Gastrocnemius medialis (tissue), 4 donors: ENCODE measurements around the gene LHX2.

Experiments used
- POLR2A ChIP-seq, 2 donors: fragments of 450-650 bp; IDR thresholded peaks; one replicate each; pipeline ENCODE4 v1.6.1; 2017; ENCODE audit warnings: antibody characterized with exemption in 2 of 2, mild to moderate bottlenecking in 2 of 2, moderate library complexity in 2 of 2
- TF ChIP-seq, protein P1 (sequence below), 5 experiments: fragments of 450-650 bp in 3 of 5; fragments of 200-600 bp in 2 of 5; sonication (generic) in 2 of 5; IDR thresholded peaks in 4 of 5; conservative IDR thresholded peaks in 1 of 5; 1 replicate in 4 of 5; 2 replicates in 1 of 5; pipeline ENCODE4 v1.5.1; 2016 to 2019; ENCODE audit warnings: antibody characterized with exemption in 5 of 5, mild to moderate bottlenecking in 3 of 5, moderate library complexity in 3 of 5

DNA sequence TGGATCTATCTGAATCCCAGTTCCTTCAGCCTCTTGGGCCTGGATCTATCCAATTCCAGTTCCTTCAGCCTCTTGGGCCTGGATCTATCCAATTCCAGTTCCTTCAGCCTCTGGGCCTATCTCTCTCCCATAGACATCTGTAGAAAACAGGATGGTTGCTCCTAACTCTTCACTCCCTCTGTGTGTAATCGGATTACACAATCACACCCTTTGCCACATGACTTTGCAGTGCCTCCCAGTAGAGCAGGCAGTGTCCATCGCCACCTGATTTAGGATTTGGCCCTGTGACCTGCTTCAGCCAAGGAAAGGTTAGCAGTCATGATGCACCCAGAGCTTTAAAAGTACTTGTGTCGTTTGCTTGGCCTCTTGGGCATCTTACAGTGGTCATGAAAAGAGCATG is 56.7 kb downstream of the LHX2 start:
- no peak for TF ChIP-seq POLR2A (IDR thresholded peaks at IDR 0.05)
- TF ChIP-seq, protein P1, sequence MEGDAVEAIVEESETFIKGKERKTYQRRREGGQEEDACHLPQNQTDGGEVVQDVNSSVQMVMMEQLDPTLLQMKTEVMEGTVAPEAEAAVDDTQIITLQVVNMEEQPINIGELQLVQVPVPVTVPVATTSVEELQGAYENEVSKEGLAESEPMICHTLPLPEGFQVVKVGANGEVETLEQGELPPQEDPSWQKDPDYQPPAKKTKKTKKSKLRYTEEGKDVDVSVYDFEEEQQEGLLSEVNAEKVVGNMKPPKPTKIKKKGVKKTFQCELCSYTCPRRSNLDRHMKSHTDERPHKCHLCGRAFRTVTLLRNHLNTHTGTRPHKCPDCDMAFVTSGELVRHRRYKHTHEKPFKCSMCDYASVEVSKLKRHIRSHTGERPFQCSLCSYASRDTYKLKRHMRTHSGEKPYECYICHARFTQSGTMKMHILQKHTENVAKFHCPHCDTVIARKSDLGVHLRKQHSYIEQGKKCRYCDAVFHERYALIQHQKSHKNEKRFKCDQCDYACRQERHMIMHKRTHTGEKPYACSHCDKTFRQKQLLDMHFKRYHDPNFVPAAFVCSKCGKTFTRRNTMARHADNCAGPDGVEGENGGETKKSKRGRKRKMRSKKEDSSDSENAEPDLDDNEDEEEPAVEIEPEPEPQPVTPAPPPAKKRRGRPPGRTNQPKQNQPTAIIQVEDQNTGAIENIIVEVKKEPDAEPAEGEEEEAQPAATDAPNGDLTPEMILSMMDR (IDR thresholded peaks at IDR 0.05 in 4 of 5, conservative IDR thresholded peaks at IDR 0.05 in 1 of 5), result no peak
